Measurements from ENCODE around the gene GGACT.

The GGACT gene

DNA sequence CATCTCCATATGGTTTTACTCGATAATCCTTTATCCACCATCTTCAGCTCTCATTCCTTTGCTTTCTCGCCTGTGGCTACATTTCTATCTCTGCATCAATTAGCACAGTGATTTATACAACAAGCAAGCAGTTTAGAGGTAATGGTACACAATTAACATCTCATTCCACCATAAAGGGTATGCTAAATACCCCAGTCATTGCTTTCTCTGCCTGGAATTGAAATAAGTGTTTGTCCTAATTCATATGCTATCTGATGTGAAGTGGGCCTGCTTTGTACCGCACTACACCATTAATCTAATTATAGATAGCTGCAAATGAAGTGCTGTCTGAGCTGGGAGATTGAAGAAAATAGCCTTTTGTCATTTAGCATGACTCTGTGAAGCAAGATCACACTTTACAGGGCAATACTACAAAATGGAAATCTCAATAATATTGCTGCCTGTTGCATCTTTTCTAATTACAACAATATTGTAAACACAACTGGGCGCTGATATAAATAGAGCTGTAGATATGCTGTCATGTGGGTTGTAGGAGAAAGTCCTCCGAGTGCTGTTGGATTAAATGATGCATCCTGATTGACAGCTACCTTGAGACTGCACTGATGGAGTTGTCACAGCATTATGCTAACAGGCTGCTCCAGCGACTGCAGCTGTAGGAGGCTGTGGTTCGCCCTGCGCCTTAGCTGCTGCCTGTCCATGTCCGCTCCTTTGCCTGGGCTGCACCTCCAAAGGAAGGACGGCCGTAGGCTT is 78.2 kb downstream of the GGACT start:
- DNase-seq: no peak

DNA sequence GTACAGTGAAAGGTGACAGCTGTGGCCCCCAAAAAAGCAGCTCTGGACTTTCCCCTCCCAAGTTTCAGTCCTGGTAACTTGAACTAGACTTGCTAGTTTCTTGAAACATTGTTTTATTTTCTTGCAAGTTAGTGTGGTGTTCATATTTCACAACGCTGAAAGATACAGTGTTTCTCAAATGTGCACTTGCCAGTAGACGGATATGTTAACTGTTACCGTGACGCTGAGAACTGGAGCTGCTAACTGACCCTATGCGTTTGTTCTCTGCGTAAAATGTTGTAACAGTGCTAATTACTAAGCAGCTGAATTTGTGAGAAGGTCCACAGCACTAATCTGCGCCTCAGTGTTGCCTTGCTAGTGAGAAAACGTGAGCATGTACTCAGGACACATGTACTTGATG is 79.6 kb downstream of the GGACT start:
- no peak for DNase-seq

DNA sequence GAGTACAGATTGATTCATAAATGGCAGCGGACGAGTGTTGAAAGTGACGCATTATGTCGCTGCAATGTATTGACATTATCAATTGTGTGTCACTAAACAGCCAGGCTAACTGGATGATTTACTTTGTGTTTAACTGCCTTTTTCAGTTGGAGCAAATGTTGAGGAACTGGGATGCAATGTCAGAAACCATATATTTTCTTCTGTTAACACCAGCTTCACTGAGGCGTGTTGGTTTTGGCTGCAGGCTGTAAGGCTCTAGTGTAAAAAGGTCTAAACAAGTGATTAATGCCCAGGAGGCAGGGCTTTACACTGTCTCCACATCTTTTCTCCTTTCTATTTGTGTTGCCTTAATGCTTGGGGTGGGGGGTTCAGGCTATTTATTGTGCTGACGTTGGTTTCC is 80.1 kb downstream of the GGACT start:
- DNase-seq: no peak

DNA sequence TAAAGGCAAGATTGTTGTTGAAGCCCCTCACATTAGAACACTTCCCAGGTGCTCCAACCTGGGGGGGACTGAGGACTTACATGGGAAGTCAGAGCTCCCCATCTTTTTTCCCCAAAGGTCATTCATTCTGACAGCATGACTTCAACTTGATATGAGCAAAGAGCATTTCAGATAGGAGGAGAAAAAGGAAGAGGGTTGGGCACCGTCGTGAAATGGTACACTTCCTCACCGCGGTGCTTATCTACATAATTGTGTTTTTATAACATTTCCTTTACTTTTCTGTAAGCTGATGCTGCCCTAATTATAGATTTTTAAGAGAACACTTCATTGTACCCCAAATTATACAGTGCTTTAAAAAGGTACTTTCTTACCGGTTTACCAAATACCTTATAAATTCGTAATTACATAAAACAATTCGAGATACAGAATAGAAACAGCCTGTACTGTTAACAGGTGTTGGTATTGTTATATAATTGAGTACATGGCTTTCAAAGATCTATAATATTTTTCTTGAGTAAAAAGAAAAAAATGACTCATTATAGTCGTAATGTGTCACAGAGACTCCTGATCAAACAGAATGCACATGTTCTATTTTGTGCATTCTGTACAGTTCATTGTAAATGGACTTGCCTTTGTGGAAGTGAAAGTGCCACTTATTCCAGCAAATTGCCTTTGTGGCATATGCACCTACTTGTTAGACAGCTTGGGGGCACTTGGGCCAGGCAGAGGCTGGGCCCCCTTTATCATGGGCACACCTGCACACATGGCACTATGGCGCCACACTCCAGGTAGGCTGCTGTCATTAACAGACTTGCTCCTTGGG is 81.8 kb downstream of the GGACT start:
- no peak for DNase-seq

DNA sequence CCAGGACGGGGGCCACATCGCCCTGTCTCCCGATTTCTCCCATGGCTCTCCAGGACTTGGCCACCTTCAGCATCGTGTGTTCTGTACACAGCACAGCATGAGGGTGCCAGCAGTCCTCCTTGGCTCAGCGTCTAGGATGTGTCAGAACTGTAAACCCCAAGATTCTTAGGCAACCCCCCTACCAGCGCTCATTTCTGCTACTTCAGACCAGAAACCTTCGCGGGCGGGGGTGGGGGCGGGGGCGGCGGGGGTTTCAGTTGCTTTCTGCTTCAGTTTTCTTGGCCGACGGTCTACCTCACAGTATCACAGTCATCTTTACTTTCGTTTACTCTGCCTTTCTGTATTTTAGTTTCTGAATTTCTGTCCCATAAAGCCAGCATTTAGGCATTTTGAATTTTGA is 82.4 kb downstream of the GGACT start:
- no peak for DNase-seq

DNA sequence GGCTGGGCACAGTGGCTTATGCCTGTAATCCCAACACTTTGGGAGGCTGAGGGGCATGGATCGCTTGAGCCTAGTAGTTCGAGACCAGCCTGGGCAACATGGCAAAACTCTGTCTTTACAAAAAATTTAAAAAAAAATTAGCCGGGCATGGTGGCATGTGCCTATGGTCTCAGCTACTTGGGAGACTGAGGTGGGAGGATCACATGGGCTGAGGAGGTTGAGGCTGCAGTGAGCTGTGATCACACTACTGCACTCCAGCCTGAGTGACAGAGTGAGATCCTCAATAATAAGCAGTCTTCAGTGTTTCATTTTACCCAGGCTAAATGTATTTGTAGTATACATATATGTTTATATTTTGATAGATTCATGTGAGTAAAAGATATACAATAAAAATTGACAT is 85.0 kb downstream of the GGACT start:
- no peak for DNase-seq

DNA sequence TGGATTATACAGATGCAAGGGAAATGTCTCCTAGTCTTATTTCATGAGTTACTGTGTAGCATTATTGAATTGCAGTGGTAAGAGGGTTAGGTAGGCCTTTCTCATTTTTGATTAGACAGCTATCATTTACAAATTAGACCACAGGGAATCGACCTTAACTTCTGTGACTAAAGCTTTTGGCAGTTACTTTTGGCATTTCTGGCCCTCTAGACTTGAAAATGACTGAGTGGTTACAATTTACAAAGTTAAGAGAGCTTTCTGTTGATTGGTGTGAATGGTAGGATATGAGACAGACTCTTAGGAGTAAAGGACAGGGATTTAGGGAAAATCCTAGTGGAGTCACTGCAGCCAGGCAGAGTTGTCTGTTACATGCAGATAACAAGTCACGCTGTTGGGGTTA is 86.1 kb downstream of the GGACT start:
- no peak for DNase-seq

DNA sequence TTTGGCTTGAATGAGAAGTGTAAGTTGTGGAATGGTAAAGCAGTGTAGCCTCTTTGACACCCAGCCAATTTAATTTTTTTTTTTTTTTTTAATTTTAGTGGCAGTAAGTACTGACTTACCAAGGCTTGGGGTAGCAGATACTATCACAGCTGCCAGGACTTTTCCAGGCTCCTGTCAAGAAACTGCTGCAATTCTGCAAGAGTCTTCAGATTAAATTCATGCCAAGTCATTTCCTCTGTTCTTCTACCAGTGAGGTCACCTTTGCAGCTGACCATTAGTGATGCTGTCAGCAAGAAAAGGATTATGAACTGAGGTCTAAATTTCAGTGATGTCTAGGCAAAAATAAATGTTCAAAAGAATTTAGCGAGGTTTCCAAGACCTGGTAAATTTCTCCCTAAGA is 91.2 kb downstream of the GGACT start:
- no peak for DNase-seq

DNA sequence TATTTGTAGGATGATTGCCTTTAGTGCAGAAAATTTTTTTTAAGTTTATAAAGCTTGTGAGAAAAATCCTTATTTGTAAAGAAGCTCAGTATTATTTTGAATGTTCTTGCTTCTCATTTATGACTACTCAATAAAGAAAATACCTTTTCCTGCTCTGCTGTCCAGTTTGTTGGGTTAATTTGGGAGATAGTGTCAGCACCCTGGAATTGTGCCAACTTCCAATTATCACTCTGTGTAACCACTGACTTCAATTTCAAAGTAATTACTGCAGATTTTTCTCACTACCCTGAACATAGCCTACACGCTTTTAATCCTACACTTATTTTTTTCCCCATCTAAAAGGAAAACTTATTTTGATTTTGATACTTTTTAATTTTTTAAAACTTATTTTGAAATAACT is 93.1 kb downstream of the GGACT start:
- no peak for DNase-seq

DNA sequence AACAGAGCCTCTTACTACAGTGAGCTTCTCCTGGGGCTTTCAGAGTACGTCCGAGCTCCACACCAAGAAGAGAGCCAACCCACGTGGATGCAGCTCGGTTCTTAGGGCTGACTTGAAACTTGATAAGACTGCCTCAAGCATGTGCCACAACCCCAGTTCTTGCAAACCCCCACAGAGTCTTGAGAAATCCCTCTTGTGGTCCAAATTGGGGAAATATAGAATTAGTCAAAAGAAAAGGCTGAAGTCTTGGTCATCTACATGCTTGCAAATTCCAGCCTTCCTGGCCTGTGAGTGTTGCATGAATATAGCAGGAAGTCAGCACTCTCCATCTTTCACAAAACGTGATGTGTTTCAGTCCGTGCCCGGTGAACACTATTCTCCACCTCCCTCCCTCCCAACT is 95.2 kb downstream of the GGACT start:
- no peak for DNase-seq

DNA sequence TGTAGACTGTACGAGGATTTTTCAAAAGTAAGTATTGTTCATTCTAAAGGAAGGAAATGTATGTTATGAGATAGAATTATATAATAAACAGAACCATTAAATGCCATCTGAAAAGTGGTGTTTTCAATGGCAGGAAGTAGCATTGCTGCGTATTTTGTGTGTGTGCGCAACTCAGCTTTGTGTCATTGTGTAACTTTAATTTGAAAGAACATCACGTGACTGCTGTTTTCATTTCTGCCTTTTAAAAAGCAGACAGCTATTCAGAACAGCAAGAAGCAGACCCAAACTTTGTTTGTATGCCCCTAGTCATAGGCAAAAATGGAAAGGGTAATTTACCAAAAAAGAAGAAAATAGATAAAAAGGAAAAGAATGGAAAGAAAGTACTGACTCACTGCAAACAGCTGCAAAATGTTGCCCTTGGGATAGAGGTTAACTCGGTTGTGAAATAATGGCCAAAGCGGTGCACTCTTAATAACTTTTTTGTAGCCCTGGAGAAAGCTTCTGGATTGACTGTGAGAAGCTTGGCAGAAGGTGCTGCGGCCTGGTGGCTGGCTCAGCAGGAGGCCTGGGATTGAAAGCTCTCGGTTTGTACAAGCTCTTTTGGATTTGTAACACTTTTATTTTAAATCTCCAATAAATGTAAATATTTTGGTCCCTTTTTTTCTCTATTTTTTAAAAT is 97.3 kb downstream of the GGACT start:
- no peak for DNase-seq

DNA sequence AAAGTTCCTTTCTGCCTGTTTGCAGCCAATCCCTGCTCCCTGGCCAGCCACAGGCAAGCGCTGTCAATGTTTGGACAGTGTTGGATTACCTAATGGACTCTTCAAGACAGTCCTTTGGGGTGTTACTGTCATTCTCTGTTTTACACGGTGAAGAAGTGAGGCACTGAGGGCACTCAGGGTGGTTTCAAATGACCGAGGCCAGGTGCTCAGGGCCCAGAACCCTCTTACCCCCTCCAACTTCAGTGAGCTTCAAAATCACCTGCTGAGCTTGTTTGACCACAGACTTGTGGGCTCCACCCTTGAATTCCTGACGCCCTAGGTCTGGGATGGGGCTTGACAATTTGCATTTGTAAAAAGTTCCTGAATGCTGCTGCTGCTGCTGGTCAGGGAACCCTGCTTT is 97.9 kb downstream of the GGACT start:
- no peak for DNase-seq

DNA sequence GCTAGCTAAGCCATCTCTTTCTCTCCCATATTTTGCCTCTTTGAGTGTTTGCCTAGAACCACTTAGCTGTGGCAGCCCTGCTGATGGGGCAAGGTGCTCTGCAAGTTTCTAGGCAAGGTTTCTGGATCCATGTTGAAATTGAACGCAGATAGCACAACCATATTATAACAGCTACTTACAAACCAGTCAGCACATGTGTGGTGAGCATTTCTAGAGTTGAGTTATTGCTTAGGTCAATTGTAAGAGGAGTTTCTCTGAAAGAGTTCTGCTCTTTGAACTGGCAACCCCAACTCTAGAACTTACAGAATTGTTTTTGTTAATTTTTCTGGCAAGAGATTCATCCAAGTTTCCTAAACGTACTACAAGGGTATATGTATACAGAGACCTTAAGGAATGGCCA is 103.3 kb downstream of the GGACT start:
- no peak for DNase-seq

DNA sequence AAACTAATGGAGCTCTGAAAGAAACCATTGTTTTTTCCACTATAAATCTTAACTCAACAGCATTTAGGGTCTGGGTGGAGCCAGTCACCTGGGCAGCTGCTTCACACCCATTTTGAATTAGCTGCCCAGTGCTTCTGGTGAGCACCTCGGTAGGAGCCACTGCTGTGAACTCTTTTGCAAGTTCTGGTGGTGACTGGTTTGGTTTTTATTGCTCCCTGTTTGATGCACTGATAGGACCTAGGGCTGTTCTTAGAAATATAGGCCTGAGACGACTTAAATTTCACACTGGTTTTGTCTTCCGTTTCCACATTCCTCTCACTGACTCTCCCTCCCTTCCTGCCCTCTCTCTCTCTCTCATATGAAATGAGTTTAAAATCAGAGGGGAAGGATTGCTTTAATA is 103.9 kb downstream of the GGACT start:
- DNase-seq: no peak

DNA sequence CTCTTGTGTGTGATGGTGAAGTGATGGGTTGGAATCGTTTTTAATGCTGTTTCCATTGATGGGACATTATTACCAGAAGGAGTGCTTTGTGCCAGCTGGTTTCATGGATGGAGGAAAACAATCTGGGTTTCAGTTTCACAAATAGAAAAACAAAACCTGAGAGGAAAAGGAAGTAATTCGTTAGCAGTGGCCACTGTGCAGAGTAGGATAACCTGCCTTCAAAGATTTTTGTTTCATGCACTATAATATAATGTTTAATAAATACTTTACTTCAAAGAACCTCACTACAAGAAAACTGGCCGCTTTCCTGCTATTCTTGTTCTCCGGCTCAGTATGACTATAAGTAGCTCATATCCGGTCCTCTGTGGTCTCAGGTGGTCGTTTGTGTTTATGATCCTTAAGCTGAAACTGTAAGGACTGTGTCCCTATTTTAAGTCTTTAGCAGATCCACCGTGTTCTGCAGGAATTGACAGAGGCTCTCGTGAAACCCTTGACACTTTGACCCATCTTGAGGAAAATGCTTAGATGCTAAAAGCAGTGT is 104.7 kb downstream of the GGACT start:
- DNase-seq: no peak

DNA sequence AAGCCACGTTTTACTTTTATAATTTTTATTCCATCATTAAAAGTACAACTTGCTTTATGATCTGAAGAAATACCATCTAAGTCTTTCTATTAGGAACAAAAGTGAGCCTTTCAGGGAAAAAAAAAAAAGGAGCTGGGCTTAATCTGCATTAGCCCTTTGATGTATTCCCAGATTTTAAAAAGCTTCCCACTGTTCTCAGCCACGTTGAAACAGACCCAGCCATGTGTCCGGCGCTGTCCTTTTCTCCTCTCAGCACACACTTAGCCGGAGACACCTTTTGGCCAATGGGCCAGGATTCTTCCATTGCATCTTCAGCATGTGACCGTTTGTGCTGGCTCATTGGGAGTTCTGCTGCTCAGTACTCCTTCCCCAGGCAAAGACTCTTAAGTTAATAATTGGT is 105.5 kb downstream of the GGACT start:
- DNase-seq: no peak

DNA sequence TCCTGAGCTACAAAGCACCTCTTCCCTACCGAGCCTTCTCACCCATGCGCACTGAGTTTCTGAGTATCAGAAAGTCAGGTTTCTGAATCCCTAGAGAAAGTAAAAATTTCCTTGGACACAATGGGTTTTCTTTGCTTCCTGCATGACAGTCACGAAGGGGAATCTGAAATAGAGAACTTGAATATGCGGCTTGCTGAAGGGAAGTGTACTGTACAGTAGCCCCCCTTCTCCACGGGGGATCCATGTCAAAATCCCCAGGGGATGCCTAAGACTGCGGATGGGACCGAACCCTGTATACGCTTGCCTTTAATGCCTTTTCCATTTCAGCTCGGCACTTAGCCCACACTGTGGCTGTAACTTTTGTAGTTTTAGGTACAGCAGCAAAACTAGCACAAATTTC is 107.9 kb downstream of the GGACT start:
- no peak for DNase-seq
